K562 (cell line): Measurements from ENCODE around the gene PLEKHO2. TPM values are rescaled to one million over a fixed set of nuclear protein-coding genes. Genes with fewer than 3 reads are reported as not detected.

ENCODE experiments used
- ASH1L ChIP-seq: fragments of 450-650 bp; IDR thresholded peaks from 2 replicates; pipeline ENCODE4 v1.6.1; 2018; ENCODE audit warnings: borderline replicate concordance, mild to moderate bottlenecking, low read depth; ENCODE audit not compliant: partially characterized antibody
- ATF7 ChIP-seq: fragments of 450-650 bp; IDR thresholded peaks from 2 replicates; pipeline ENCODE4 v1.7.1; 2014; ENCODE audit warnings: mild to moderate bottlenecking, moderate library complexity
- CXXC5 ChIP-seq: fragments of 250-450 bp; sonication (Bioruptor Pico); IDR thresholded peaks from 2 replicates; pipeline ENCODE4 v1.8.0; 2022; ENCODE audit warnings: inconsistent platforms, mild to moderate bottlenecking, moderate library complexity
- ELF4 ChIP-seq: fragments of 450-650 bp; formaldehyde crosslinking; IDR thresholded peaks from 2 replicates; pipeline ENCODE4 v1.4.0; 2022; ENCODE audit warnings: missing genetic modification characterization
- HLTF ChIP-seq: fragments of 450-650 bp; IDR thresholded peaks from 2 replicates; pipeline ENCODE4 v1.6.1; 2016
- HMG20A ChIP-seq: fragments of 450-650 bp; formaldehyde crosslinking; conservative IDR thresholded peaks from 2 replicates; pipeline ENCODE4 v1.4.0; 2020; ENCODE audit warnings: mild to moderate bottlenecking, mixed read lengths
- MAZ ChIP-seq, 2 experiments: fragments of 450-650 bp in 1 of 2; sonication (generic) in 1 of 2; formaldehyde crosslinking; IDR thresholded peaks in 1 of 2; conservative IDR thresholded peaks in 1 of 2; 2 replicates each; pipeline versions ENCODE4 v1.4.0 to v1.5.0; 2020; ENCODE audit warnings: mild to moderate bottlenecking in 1 of 2, missing genetic modification reagents in 1 of 2
- MYBL2 ChIP-seq, 2 experiments: fragments of 450-650 bp in 1 of 2; sonication (generic) in 1 of 2; formaldehyde crosslinking in 1 of 2; IDR thresholded peaks; 2 replicates each; pipeline versions ENCODE4 v1.6.1 to v1.8.1; 2017 to 2022; ENCODE audit warnings: borderline replicate concordance in 1 of 2, inconsistent platforms in 1 of 2, low read depth in 1 of 2, mild to moderate bottlenecking in 1 of 2, missing genetic modification reagents in 1 of 2, moderate library complexity in 1 of 2
- NBN ChIP-seq: fragments of 450-650 bp; IDR thresholded peaks from 2 replicates; pipeline ENCODE4 v1.6.1; 2016; ENCODE audit warnings: low read depth, mild to moderate bottlenecking
- NCOR1 ChIP-seq: fragments of 450-650 bp; IDR thresholded peaks from 2 replicates; pipeline ENCODE4 v1.6.1; 2016; ENCODE audit warnings: mild to moderate bottlenecking, moderate library complexity
- NFE2 ChIP-seq: IDR thresholded peaks from 2 replicates; pipeline ENCODE4 v1.6.1; 2014; ENCODE audit warnings: antibody characterized with exemption, low read depth
- NR2F6 ChIP-seq: fragments of 450-650 bp; formaldehyde crosslinking; IDR thresholded peaks from 2 replicates; pipeline ENCODE4 v1.4.0; 2020; ENCODE audit warnings: mild to moderate bottlenecking
- POU5F1 ChIP-seq: fragments of 150-350 bp; IDR thresholded peaks from 2 replicates; pipeline ENCODE4 v1.6.1; 2014; ENCODE audit warnings: borderline replicate concordance, low read length, low read depth, mild to moderate bottlenecking; ENCODE audit not compliant: partially characterized antibody
- PRDM10 ChIP-seq: fragments of 450-650 bp; IDR thresholded peaks from 2 replicates; pipeline ENCODE4 v1.6.1; 2018; ENCODE audit not compliant: partially characterized antibody
- RBM25 ChIP-seq: fragments of 200-400 bp; formaldehyde crosslinking; IDR thresholded peaks from 2 replicates; pipeline ENCODE4 v1.6.1; 2018; ENCODE audit warnings: low read length, low read depth, moderate library complexity; ENCODE audit not compliant: severe bottlenecking
- SP1 ChIP-seq: sonication (generic); formaldehyde crosslinking; IDR thresholded peaks from 2 replicates; pipeline ENCODE4 v1.8.1; 2022; ENCODE audit warnings: mild to moderate bottlenecking, missing genetic modification reagents
- SP2 ChIP-seq: IDR thresholded peaks from 2 replicates; pipeline ENCODE4 v1.6.1; 2011; ENCODE audit warnings: mild to moderate bottlenecking, low read depth, low read length, moderate library complexity; ENCODE audit not compliant: poor library complexity, severe bottlenecking; ENCODE audit errors: extremely low read depth
- SREBF1 ChIP-seq: fragments of 150-350 bp; IDR thresholded peaks from 2 replicates; pipeline ENCODE4 v1.6.1; 2014; ENCODE audit warnings: antibody characterized with exemption, low read depth, low read length, borderline replicate concordance
- TAF1 ChIP-seq: IDR thresholded peaks from 2 replicates; pipeline ENCODE4 v1.6.1; 2011; ENCODE audit warnings: mild to moderate bottlenecking, low read length, moderate library complexity; ENCODE audit not compliant: insufficient read depth, control insufficient read depth, severe bottlenecking; ENCODE audit errors: extremely low read depth
- TAF9B ChIP-seq: fragments of 450-650 bp; IDR thresholded peaks from 2 replicates; pipeline ENCODE4 v1.6.1; 2018; ENCODE audit warnings: mild to moderate bottlenecking; ENCODE audit not compliant: partially characterized antibody
- TRIM28 ChIP-seq: fragments of 450-650 bp; IDR thresholded peaks from 2 replicates; pipeline ENCODE4 v1.6.1; 2017
- ZNF146 ChIP-seq: IDR thresholded peaks from one replicate; pipeline ENCODE4 v1.6.1; 2018; ENCODE audit warnings: missing compliant biosample characterization; ENCODE audit not compliant: unreplicated experiment
- polyA plus RNA-seq, 8 experiments: library from polyadenylated mRNA; depleted of rRNA in 4 of 8; stranded (reverse) in 5 of 8; unstranded in 3 of 8; fragments of >200 nt; fragmentation: Nextera tagmentation in 2 of 8; fragmentation: Illumina TruSeq in 1 of 8; extraction: Ambion mirVana in 2 of 8; extraction: Trizol in 1 of 8; gene quantifications; 2 replicates each; pipeline versions ENCODE4 v1.2.1 to v1.2.3, GENCODE V29; 2011 to 2014; ENCODE audit warnings: inconsistent platforms in 1 of 8, missing spikeins in 1 of 8
- total RNA-seq, 7 experiments: library from RNA; depleted of rRNA in 6 of 7; stranded (reverse); fragments of >200 nt in 6 of 7; fragmentation: Illumina TruSeq in 2 of 7; extraction: Trizol in 2 of 7; gene quantifications; 2 replicates each; pipeline versions ENCODE4 v1.2.1 to v1.2.3, GENCODE V29; 2011 to 2021; ENCODE audit warnings: low replicate concordance in 1 of 7
- TF ChIP-seq, protein P1 (sequence below): fragments of 450-650 bp; IDR thresholded peaks from 2 replicates; pipeline ENCODE4 v1.6.1; 2016; ENCODE audit warnings: antibody characterized with exemption

The PLEKHO2 gene
- total and polyA plus RNA-seq, 9 of the 15 experiments (the other 6 are each of a cell fraction or from before 2014, with no cell fraction given), result 0.24 to 8.8 (median 5.5) TPM

GRCh38 chr15:64825431-64826294, 16.1 kb upstream of the PLEKHO2 start, which contains the start of gene PIF1 (continued):
- TF ChIP-seq MAZ (CRISPR knock-in tag; conservative IDR thresholded peaks at IDR 0.05 in 1 of 2, IDR thresholded peaks at IDR 0.05 in 1 of 2) (peak; percentile 19 to 57; a peak in 1 of 4 replicates), SP1 (CRISPR knock-in tag) (peak; percentile 93), NCOR1 (no peak), MYBL2 (IDR thresholded peaks at IDR 0.05; ENCODE audit: low read depth) (peak; percentile 96), MYBL2 (CRISPR knock-in tag; IDR thresholded peaks at IDR 0.05; ENCODE audit: borderline replicate concordance) (no peak; the same call in 1 of the 2 replicates), NR2F6 (CRISPR knock-in tag) (no peak), ASH1L (peak; percentile 72), ATF7 (peak; percentile 99), ELF4 (CRISPR knock-in tag) (0 out of 2 replicates have a peak, but pooled peaks have one; percentile 49), RBM25 (peak; percentile 82), TRIM28 (no peak), NBN (peak; percentile 76; the same call in 1 of the 2 replicates), SP2 (no peak), ZNF146 (CRISPR knock-in tag) (no peak), CXXC5 (CRISPR knock-in tag) (peak; percentile 78), PRDM10 (peak; percentile 99), HLTF (no peak), TAF1 (peak; percentile 72), SREBF1 (peak; percentile 82; the same call in 1 of the 2 replicates), HMG20A (CRISPR knock-in tag) (no peak), TAF9B (peak; percentile 50), NFE2 (peak; percentile 33), POU5F1 (no peak)
- TF ChIP-seq, protein P1, sequence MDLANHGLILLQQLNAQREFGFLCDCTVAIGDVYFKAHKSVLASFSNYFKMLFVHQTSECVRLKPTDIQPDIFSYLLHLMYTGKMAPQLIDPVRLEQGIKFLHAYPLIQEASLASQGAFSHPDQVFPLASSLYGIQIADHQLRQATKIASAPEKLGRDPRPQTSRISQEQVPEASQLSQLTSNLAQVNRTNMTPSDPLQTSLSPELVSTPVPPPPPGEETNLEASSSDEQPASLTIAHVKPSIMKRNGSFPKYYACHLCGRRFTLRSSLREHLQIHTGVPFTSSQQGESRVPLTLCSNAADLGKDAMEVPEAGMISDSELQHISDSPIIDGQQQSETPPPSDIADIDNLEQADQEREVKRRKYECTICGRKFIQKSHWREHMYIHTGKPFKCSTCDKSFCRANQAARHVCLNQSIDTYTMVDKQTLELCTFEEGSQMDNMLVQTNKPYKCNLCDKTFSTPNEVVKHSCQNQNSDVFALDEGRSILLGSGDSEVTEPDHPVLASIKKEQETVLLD, result 0 out of 2 replicates have a peak, but pooled peaks have one; percentile 10
- TF ChIP-seq, all 486 proteins: peak for 96
